H9 (cell line): ENCODE data around the gene NDC1. TPM values are rescaled to one million over a fixed set of nuclear protein-coding genes. Genes with fewer than 3 reads are reported as not detected.

Experiments
- DNase-seq: peaks from one replicate; pipeline ENCODE4 v3.0.0-alpha.2; 2017
- H2AFZ ChIP-seq: one replicate; pipeline ENCODE4 v1.6.1; 2013; ENCODE audit warnings: mild to moderate bottlenecking, low read length, control low read depth, moderate library complexity
- H2AK5ac ChIP-seq: 2 replicates; pipeline ENCODE4 v1.6.1; 2013; ENCODE audit warnings: low read length, control low read depth, mixed read lengths; ENCODE audit not compliant: insufficient read length
- H2BK120ac ChIP-seq: one replicate; pipeline ENCODE4 v1.6.1; 2013; ENCODE audit warnings: low read depth, mild to moderate bottlenecking, low read length, control low read depth, inconsistent platforms; ENCODE audit not compliant: poor library complexity, severe bottlenecking
- H2BK12ac ChIP-seq: 2 replicates; pipeline ENCODE4 v1.6.1; 2013; ENCODE audit warnings: low read length, control low read depth, mixed read lengths, low read depth; ENCODE audit not compliant: insufficient read length
- H2BK15ac ChIP-seq: 2 replicates; pipeline ENCODE4 v1.6.1; 2013; ENCODE audit warnings: low read depth, low read length, control low read depth
- H2BK20ac ChIP-seq: one replicate; pipeline ENCODE4 v1.6.1; 2013; ENCODE audit warnings: low read depth, mild to moderate bottlenecking, low read length, control low read depth, inconsistent platforms; ENCODE audit not compliant: poor library complexity, severe bottlenecking
- H2BK5ac ChIP-seq: 2 replicates; pipeline ENCODE4 v1.6.1; 2013; ENCODE audit warnings: low read length, control low read depth, mixed read lengths; ENCODE audit not compliant: insufficient read length
- H3K14ac ChIP-seq: 2 replicates; pipeline ENCODE4 v1.6.1; 2013; ENCODE audit warnings: low read length, control low read depth; ENCODE audit not compliant: insufficient read depth
- H3K18ac ChIP-seq: 2 replicates; pipeline ENCODE4 v1.6.1; 2013; ENCODE audit warnings: low read depth, mild to moderate bottlenecking, mixed read lengths, low read length, control low read depth; ENCODE audit not compliant: insufficient read length
- H3K23ac ChIP-seq: 2 replicates; pipeline ENCODE4 v1.6.1; 2013; ENCODE audit warnings: low read length, control low read depth, mixed read lengths, low read depth; ENCODE audit not compliant: insufficient read length
- H3K23me2 ChIP-seq: 2 replicates; pipeline ENCODE4 v1.6.1; 2013; ENCODE audit warnings: low read depth, mild to moderate bottlenecking, mixed read lengths, low read length, control low read depth; ENCODE audit not compliant: insufficient read length, poor library complexity, severe bottlenecking
- H3K27ac ChIP-seq: 2 replicates; pipeline ENCODE4 v1.5.1; 2013; ENCODE audit warnings: low read length, control low read depth, mixed read lengths, low read depth; ENCODE audit not compliant: insufficient read length
- H3K27me3 ChIP-seq: 2 replicates; pipeline ENCODE4 v1.6.1; 2013; ENCODE audit warnings: low read length, control low read depth, inconsistent platforms; ENCODE audit not compliant: insufficient read depth
- H3K4ac ChIP-seq: 2 replicates; pipeline ENCODE4 v1.6.1; 2013; ENCODE audit warnings: low read depth, mild to moderate bottlenecking, control low read depth, inconsistent platforms, low read length, moderate library complexity
- H3K4me1 ChIP-seq: 2 replicates; pipeline ENCODE4 v1.6.1; 2013; ENCODE audit warnings: low read length, control low read depth, inconsistent platforms; ENCODE audit not compliant: insufficient read depth
- H3K4me2 ChIP-seq: 2 replicates; pipeline ENCODE4 v1.6.1; 2013; ENCODE audit warnings: low read length, control low read depth, mixed read lengths; ENCODE audit not compliant: insufficient read length, insufficient read depth
- H3K56ac ChIP-seq: 2 replicates; pipeline ENCODE4 v1.6.1; 2013; ENCODE audit warnings: low read depth, mild to moderate bottlenecking, mixed read lengths, low read length, control low read depth; ENCODE audit not compliant: insufficient read length
- H3K79me1 ChIP-seq: 2 replicates; pipeline ENCODE4 v1.6.1; 2013; ENCODE audit warnings: low read depth, mild to moderate bottlenecking, moderate library complexity, low read length, control low read depth, inconsistent platforms; ENCODE audit not compliant: insufficient read depth, poor library complexity, severe bottlenecking
- H3K79me2 ChIP-seq: 2 replicates; pipeline ENCODE4 v1.6.1; 2013; ENCODE audit warnings: low read length, control low read depth, inconsistent platforms; ENCODE audit not compliant: insufficient read depth
- H3K9ac ChIP-seq: 2 replicates; pipeline ENCODE4 v1.6.1; 2013; ENCODE audit warnings: low read length, control low read depth, mixed read lengths; ENCODE audit not compliant: insufficient read length; ENCODE audit errors: extremely low read depth
- H3K9me3 ChIP-seq: one replicate; pipeline ENCODE4 v1.6.1; 2013; ENCODE audit warnings: low read depth, low read length, inconsistent platforms; ENCODE audit not compliant: control insufficient read depth
- H3T11ph ChIP-seq: one replicate; pipeline ENCODE4 v1.6.1; 2013; ENCODE audit warnings: mild to moderate bottlenecking, low read length, control low read depth, inconsistent platforms
- H4K20me1 ChIP-seq: one replicate; pipeline ENCODE4 v1.6.1; 2013; ENCODE audit not compliant: control insufficient read depth, insufficient read length, insufficient read depth
- H4K5ac ChIP-seq: 2 replicates; pipeline ENCODE4 v1.6.1; 2013; ENCODE audit warnings: low read depth, mild to moderate bottlenecking, mixed read lengths, low read length, control low read depth; ENCODE audit not compliant: insufficient read length
- H4K8ac ChIP-seq: replicated peaks from 2 replicates; pipeline ENCODE4 v1.6.1; 2013; ENCODE audit warnings: low read length, control low read depth, mixed read lengths, low read depth; ENCODE audit not compliant: insufficient read length
- H4K91ac ChIP-seq: 2 replicates; pipeline ENCODE4 v1.6.1; 2013; ENCODE audit warnings: low read depth, mild to moderate bottlenecking, moderate library complexity, mixed read lengths, low read length, control low read depth; ENCODE audit not compliant: insufficient read length
- H3K27ac Mint-ChIP-seq, 3 experiments: 2 replicates in 2 of 3; 3 replicates in 1 of 3; pipeline ENCODE4 v1.8.0; 2020 to 2021; ENCODE audit warnings: mixed read lengths in 3 of 3, mild to moderate bottlenecking in 1 of 3, moderate library complexity in 1 of 3
- H3K27me3 Mint-ChIP-seq: 2 replicates; pipeline ENCODE4 v1.8.0; 2021; ENCODE audit warnings: low read depth, mild to moderate bottlenecking, moderate library complexity, mixed read lengths
- H3K36me3 Mint-ChIP-seq, 3 experiments: 2 replicates in 2 of 3; 3 replicates in 1 of 3; pipeline ENCODE4 v1.8.0; 2020 to 2021; ENCODE audit warnings: low read depth in 3 of 3, mixed read lengths in 3 of 3; ENCODE audit not compliant: insufficient read depth in 1 of 3
- H3K4me1 Mint-ChIP-seq, 2 experiments: 2 replicates each; pipeline ENCODE4 v1.8.0; 2020; ENCODE audit warnings: mixed read lengths in 2 of 2
- H3K4me3 Mint-ChIP-seq, 2 experiments: 2 replicates in 1 of 2; 3 replicates in 1 of 2; pipeline ENCODE4 v1.8.0; 2020 to 2021; ENCODE audit warnings: mild to moderate bottlenecking in 2 of 2, mixed read lengths in 2 of 2, moderate library complexity in 1 of 2
- H3K9me3 Mint-ChIP-seq, 2 experiments: 2 replicates in 1 of 2; 3 replicates in 1 of 2; pipeline ENCODE4 v1.8.0; 2020; ENCODE audit warnings: mild to moderate bottlenecking in 2 of 2, mixed read lengths in 2 of 2, moderate library complexity in 1 of 2
- WGBS: extraction: QIAGEN DNeasy Blood & Tissue Kit; methylation state at CpG from one replicate; pipeline ENCODE4 v1.1.7; 2013; ENCODE audit warnings: missing lambda C conversion rate, low lambda C conversion rate, mixed read lengths; ENCODE audit not compliant: insufficient read length; ENCODE audit errors: extremely low coverage; 5-methylcytosine and 5-hydroxymethylcytosine counted together
- total RNA-seq: library from RNA; stranded (reverse); gene quantifications from 2 replicates; pipeline ENCODE4 v1.2.1, GENCODE V29; 2021
- TF ChIP-seq, protein P1 (sequence below): fragments of 200-600 bp; sonication (generic); conservative IDR thresholded peaks from 3 replicates; pipeline ENCODE4 v1.8.0; 2021; ENCODE audit warnings: antibody characterized with exemption, mild to moderate bottlenecking

The NDC1 gene
- total RNA-seq, 1 experiment from 2014 or later, result 49.3 TPM

DNA sequence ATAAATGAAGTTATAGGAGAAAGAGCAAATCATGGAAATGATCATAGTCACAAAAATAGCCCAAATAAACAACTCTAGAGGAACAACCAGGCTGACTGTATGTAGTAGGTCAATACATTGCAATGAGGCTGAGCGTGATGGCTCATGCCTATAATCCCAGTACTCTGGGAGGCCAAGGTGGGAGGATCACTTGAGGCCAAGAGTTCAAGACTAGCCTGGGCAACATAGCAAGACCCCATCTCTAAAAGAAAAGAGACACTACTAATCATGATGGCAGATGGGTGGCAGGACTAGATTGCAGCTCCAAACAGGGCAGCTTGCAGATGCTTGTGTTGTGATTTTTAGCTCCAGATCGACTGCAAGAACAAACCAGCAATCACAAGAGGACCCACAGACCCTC, 27.6 kb downstream of the NDC1 start:
- H3K9me3 Mint-ChIP-seq, result no peaks in the 10 kb centered on the region
- H3K36me3 Mint-ChIP-seq, result peaks cover 52 to 72% (median 70%) of the 10 kb centered on the region in 3 experiments
- no peaks in the 10 kb centered on the region for H4K20me1 ChIP-seq
- H3K4me2 ChIP-seq, result no peak overlapping the region
- no peak overlapping the region for H3T11ph ChIP-seq
- H3K4ac ChIP-seq, result no peak overlapping the region
- H3K9ac ChIP-seq, result no peak overlapping the region
- no peaks in the 10 kb centered on the region for H3K27me3 ChIP-seq
- no peak overlapping the region for H2BK20ac ChIP-seq
- WGBS, result no CpG with 5 or more reads among the region's 2 CpGs
- no peak overlapping the region for H2BK12ac ChIP-seq
- H3K79me1 ChIP-seq, result no peaks in the 10 kb centered on the region
- H4K91ac ChIP-seq, result no peak overlapping the region
- no peak for DNase-seq
- peaks cover 14 to 22% of the 10 kb centered on the region in 2 experiments for H3K4me1 Mint-ChIP-seq
- no peaks in the 10 kb centered on the region for H3K23me2 ChIP-seq
- H3K4me3 Mint-ChIP-seq, result no peak overlapping the region
- H2BK5ac ChIP-seq, result no peak overlapping the region
- H2BK120ac ChIP-seq, result no peak overlapping the region
- H3K4me1 ChIP-seq, result no peaks in the 10 kb centered on the region
- H3K27ac Mint-ChIP-seq, result peak overlapping the region in 2 of 3 experiments; percentile 65 to 68; a peak in 2 of 7 replicates
- no peak overlapping the region for H2AK5ac ChIP-seq
- no peak overlapping the region for H3K14ac ChIP-seq
- TF ChIP-seq, protein P1, sequence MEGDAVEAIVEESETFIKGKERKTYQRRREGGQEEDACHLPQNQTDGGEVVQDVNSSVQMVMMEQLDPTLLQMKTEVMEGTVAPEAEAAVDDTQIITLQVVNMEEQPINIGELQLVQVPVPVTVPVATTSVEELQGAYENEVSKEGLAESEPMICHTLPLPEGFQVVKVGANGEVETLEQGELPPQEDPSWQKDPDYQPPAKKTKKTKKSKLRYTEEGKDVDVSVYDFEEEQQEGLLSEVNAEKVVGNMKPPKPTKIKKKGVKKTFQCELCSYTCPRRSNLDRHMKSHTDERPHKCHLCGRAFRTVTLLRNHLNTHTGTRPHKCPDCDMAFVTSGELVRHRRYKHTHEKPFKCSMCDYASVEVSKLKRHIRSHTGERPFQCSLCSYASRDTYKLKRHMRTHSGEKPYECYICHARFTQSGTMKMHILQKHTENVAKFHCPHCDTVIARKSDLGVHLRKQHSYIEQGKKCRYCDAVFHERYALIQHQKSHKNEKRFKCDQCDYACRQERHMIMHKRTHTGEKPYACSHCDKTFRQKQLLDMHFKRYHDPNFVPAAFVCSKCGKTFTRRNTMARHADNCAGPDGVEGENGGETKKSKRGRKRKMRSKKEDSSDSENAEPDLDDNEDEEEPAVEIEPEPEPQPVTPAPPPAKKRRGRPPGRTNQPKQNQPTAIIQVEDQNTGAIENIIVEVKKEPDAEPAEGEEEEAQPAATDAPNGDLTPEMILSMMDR, result no peak
- H4K8ac ChIP-seq, result no peak overlapping the region
- H3K27me3 Mint-ChIP-seq, result no peaks in the 10 kb centered on the region
- no peak overlapping the region for H3K27ac ChIP-seq
- no peaks in the 10 kb centered on the region for H3K9me3 ChIP-seq
- no peak overlapping the region for H3K56ac ChIP-seq
- no peak overlapping the region for H3K23ac ChIP-seq
- H2BK15ac ChIP-seq, result no peak overlapping the region
- no peak overlapping the region for H4K5ac ChIP-seq
- no peak overlapping the region for H2AFZ ChIP-seq
- no peak overlapping the region for H3K18ac ChIP-seq
- no peaks in the 10 kb centered on the region for H3K79me2 ChIP-seq
